GM21381 (cell line): ENCODE results near the gene BORCS8.
"Not testable (repeated sequence)": the region's sequence is repeated elsewhere in the genome, so short reads cannot be mapped to it uniquely, and the experiment has no call there.

Experiments
- ATAC-seq: cut with Tn5 transposase; IDR thresholded peaks from one replicate; pipeline ENCODE4 v1.9.1; 2021; ENCODE audit warnings: mild to moderate bottlenecking, moderate library complexity; ENCODE audit not compliant: unreplicated experiment

Gene BORCS8

DNA sequence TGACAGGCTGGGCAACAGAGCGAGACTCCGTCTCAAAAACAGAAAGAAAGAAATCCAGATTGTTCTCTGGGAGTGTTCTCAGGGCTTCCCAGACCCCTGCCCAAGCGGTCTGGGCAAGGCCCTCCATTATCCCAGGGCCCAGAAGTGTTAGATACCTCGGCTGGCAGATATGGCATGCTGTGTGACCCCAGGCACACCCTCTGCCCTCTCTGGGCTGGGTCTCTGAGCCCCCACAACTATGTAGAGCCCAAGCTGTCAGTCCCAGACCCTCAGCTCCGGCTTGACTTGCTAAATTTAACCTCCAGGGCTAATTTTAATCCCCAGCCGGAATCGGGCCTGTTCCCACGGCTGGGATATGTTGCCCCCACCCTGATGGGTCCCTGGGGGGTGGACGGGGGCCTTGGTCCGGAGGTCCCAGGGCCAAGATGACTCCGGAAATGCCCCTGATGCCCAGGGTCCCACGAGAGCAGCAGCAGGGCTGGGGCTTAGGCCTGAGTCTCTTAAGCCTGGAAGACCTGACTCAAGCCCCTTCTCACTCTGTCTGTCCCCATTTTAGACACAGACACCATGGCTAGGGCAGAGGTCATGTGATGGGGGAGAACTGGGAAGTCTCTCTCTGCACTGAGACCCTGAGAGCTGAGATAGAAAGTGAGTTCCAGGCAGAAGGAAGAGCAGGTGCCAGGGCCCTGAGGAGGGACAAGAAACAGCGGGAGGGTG, 39.1 kb downstream of the BORCS8 start:
- ATAC-seq = no peak

DNA sequence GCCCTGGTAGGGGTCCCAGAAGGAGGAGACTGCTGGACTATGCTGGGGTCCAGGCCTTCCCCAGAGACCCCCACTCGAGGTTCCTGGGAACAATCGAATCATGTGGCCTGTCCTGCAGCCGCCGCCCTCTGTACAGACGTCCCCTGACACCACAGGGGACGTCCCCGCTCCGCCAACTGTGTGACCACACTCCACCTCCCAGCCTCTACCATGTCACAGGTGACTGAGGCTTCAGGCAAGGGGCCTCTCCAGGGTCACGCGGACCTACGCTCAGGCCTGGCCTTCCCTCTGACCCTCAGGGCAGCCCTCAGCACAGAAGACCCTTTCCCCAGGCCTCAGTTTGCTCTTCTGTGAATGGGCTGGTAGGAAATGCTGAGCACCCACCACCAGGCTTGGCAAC, 40.5 kb downstream of the BORCS8 start:
- ATAC-seq = no peak

DNA sequence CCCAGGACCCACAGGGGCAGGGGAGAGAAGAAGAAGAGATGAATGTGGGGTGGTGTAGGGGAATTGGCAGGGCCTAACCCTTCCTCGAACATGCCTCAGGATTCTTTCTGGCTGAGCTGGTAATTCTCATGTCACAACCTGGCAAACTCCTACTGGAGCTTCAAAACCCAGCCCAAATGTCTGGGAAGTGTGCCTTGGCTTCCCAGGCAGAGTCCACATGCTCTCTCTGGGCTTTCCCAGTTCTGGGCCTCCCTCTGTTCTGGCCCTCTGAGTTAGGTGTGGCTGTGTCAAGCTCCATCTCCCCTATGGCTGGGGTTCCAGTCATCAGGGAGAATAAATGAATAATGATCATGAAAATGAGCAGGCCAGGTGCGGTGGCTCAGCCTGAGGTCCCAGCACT, 42.5 kb downstream of the BORCS8 start:
- no peak for ATAC-seq

DNA sequence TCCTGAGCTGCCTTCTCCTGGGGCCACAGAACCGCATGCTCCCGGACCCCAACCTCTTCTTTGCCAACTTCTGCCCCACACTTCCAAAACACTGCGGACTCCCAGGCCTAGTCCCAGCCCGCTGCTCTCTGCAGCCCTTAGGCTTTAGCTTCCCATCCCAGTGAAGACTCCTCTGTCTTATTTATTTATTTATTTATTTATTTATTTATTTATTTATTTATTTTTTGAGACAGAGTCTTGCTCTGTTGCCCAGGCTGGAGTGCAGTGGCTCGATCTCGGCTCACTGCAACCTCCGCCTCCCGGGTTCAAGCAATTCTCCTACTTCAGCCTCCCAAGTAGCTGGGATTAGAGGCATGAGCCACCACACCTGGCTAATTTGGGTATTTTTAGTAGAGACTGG, 43.4 kb downstream of the BORCS8 start:
- not testable (repeated sequence) for ATAC-seq

DNA sequence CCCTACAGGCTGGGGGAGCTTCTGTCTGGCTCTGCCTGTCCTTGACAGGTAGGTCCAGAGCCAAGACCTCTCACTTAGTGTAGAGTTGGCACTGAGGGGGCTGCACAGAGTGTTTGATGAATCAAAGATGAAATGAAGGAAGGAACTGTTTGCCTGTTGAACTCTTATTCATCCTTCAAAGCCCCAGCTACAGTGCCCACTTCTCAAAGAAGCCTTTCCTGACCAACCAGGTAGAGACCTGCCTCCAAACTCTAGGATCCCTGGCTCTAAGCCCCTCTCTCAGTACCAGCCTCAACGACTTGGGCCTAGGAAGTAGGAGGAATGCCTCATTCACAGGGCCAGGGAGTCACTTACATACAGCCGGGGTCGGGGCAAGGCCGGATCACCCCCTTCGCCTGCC, 44.6 kb downstream of the BORCS8 start:
- no peak for ATAC-seq

DNA sequence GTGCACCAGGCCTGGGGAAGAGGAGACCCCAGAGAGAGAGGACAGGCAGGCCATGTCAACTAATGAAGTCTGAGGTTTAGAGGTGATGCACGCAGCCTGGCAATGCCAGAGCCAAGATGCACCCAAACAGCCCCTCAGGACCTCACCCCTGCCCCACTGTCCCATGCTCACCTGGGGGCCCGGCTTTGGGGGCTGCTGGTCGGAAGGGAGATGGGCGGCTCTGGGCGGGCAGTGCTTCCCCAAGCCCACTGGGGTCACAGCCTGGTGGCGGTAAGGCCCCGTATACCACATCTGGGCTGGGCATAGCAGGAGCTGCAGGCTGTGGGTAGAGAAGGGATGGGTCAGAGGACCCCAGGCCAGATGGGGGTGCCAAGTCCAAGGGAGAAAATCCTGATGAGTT, 45.1 kb downstream of the BORCS8 start:
- no peak for ATAC-seq

DNA sequence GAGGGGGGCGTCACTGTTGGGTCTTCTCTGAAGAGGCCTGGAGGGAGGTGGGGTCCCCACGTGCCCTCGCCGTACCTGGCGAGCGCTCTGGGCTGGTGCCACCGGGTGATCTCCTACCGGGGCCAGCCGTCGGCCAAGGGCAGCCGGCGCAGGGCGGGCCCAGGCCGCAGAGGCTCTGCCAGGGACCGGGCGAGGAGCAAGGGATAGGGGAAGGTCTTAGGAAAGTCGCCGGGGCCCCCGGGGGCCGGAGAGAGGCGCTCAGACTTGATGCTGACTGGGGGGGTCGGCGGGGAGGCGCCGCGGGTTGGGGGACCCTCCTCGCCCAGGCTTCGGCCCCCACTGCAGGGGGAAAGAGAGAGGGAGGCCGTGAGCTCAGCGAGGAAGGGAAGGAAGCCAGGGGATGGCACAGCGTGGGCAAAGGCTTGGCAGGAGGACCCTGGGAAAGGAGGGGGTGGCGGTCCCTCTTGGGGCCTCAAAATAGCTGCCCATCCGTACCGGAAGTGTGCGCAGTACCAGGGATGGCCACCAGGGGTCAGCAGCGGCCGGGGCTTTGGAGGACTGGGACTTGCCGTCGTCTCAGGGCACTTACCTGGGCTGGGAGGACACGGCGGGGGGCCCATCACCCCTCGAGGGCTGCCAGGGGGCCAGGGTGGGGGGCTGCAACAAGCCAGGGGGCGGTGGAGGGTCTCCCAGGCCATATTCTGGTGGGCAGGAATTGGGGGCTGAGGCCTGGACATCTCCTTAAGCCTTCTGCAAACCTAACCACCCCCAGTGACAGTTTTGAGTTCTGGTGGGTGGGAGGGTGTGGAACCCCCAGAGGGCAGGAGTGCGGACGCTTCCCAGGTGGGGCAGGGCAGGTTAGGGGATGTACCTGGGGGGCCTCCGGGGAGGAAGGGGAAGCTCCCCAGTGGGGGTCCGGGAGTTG, 46.0 kb downstream of the BORCS8 start:
- no peak for ATAC-seq

DNA sequence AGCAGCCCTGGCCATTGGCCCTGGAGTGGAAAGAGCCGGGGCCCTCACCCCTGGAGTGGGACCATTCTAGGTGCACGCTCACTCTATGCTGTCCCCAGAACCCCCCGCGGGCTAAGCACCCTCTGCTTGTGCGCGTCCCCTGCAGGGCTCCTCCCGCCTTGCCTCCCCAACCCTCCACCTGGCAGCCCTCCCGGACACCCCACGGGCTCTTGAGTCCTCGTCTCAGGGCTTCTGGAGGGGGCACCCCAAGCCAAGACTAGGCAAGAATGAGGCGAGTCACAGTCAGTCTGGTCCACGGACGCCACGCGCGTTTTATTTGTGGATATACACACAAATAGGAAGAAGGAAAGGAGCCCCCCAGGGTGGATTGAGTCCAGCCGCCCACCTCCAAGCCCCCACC, 46.7 kb downstream of the BORCS8 start:
- no peak for ATAC-seq

DNA sequence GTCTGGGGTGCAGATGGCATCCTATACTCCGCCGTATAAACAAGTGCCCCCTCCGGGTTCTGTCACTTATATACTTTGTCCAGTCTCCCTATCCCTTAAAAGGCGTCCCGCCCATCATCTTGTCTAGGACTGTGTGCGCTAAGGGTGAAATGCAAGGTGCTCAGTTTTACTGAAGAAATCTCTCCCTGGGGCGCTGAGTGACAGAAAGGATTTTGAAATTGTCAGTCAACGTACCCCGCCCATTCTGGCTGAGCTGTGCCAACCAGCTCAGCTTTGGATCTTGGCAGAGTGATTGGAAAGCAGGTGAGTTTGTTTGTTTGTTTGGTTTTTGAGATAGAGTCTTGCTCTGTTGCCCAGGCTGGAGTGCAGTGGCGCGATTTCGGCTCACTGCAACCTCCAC, 49.6 kb downstream of the BORCS8 start:
- no peak for ATAC-seq

DNA sequence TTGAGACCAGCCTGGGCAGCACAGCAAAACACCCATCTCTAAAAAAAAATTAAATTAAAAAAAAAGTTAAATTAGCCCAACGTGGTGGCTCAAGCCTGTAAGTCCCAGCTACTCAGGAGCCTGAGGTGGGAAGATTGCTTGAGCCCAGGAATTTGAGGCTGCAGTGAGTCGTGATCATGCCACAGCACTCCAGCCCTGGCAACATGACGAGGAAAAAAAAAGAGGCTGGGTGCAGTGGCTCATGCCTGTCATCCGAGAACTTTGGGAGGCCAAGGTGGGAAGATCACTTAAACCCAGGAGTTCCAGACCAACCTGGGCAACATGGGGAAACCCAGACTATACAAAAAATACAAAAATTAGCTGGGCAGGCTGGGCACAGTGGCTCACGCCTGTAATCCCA, 51.5 kb downstream of the BORCS8 start:
- no peak for ATAC-seq

DNA sequence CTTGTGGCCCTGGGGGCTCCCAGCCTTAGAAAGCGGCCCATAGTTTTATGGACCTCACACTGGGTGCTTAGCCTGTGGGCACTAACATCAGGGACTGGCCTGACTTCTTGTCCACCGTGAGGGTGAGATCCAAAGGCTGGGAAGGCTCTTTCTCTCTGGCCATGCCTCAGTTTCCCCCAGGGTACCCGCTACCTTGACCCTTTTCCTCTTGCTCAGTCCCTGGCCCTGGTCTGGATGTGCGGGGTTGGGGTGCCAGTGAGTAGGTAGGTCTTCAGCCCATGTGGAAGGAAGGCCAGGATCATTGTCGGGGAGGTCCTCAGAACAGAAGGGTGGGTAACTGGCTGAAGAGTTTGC, 52.1 kb downstream of the BORCS8 start:
- ATAC-seq = no peak

DNA sequence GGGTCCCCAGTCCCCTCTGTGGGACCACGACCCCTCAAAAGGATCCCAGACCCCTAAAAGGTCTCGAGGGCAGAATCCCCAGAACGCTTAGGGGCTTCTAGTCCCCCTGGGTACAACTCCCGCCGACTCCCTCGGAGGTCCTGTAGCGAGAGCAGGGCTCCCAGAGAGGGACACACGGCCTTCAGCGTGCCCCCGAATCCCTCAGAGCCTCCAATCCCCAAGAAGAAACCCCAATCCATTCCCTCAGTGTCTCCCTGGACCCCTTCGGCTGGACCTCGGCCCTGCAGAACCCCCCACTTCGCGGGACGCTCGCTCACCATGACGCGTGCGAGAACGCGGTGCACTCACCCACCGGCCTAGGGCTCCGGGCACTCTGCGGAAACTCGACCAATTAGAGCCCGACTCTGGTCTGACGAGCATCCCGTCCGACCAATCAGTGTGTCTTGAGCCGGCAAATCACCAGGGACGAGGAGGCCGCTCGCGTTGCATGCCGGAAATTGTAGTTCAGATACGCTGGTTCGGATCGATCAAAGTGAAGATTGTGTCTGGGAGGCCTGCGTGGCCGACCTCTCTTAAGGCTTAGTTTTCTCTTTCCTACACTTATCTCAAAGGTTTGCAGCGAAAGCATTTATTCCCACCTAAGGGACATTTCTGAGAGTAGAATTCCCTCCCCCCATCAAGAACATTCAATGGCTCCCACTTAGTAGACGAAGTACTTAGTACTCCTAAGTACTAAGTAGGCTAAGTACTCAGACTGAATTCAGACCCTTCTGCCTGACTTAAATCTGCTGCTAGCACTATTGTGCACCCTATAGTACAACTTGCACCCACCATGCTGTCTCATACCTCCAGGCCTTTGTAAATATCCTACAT, 53.6 kb downstream of the BORCS8 start, which contains the start of gene TMEM161A:
TMEM161A (minus strand) TSS at position 370 of the 873 bp plus-strand sequence; CDS start at position 320, 50 bp downstream.
- ATAC-seq = peak; percentile 95

DNA sequence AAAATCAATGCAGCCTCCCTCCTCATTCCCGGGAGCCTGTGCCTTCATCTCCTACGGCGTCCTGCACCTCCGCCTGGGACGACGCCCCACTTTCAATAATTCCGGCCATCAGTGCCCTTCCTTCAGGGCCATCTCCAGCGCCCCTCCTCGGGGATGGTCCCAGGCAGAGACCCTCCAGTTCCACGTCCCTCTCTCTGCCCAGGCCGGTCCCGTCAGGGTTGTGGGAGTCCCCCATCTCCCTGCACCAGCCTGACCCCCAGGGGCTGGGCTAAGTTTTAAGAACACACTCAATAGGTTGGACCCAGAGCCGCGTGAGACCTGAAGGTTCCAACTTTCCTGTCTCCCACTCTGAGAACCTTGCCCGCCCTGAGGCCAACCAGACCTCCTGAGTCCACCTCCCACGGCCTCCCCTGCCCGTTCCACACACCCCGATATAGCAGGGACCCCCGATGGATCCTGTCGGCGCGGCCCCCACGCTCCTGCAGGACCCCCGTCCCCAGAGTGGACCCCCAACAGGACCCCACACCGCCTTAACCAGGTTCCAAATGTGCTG, 54.3 kb downstream of the BORCS8 start:
- ATAC-seq = peak; percentile 4

DNA sequence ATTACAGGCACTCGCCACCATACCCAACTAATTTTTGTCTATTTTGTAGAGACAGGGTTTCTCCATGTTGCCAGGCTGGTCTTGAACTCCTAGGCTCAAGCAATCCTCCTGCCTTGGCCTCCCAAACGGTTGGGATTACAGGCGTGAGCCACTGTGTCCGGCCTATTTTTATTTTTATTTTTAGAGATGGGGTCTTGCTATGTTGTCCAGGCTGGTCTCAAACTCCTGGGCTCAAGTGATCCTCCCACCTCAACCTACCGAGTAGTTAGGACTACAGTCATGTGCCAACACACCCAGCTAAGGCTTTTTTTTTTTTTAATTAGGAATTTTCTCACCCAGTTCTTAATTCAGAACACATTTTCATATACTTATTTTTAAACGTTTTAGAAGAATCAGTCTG, 56.2 kb downstream of the BORCS8 start:
- ATAC-seq = not testable (repeated sequence)

DNA sequence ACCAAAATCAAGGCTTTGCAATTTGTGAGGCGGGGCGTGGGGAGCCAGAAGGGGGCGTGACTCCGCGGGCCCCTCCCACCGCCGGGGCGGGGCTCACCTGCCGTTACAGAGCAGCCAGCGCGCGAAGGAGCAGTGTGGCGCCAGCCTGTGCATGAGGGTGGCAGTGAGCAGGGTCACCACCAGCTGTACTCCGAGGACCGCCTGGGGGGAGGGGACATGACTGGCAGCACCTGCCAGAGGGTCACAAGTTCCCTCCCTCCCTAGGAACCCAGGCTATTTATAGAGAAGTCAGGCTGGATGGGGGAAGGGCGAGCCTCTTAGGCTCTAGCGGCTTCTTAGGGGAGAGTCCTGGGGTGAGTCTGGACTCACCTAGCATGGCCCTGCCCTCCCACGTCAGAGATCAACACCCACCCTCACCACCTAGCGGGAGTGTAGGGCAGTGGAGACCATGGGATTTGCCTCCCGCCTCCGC, 57.2 kb downstream of the BORCS8 start:
- ATAC-seq = no peak

DNA sequence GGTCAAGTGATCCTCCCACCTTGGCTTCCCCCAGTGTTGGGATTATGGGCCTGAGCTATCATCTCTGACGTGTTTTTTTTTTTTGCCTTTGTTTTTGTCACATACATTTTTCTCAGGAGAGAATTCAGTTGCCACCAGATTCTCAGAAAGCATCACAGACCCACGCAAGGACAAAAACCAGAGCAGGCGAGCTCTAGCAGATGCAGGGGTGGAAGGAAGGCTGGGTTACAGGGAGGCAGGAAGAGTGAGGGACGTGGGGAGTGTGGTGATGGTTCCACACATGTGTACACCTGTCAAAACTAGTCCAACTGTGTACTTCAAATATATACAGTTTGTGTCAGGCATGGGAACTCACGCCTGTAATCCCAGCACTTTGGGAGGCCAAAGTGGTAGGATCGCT, 58.0 kb downstream of the BORCS8 start:
- no peak for ATAC-seq

DNA sequence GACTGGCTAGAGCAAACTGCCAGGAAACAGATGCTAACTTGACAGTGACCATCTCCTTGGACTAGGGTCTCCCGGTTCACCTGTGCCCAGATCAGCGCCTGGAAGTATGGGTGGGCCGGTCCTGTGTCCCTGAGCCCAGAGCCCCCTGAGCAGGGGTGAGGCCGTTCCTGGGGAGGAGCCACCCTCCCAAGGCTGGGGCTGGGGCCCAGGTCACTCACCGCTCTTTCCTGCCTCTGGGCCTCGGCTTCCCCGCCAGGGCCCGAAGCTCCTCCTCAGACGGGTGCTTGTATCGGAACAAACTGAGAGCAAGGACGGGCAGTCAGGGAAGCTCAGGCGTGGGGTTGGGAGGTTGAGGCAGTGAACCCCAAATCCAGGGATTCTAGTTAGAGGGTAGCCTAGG, 59.0 kb downstream of the BORCS8 start:
- no peak for ATAC-seq

DNA sequence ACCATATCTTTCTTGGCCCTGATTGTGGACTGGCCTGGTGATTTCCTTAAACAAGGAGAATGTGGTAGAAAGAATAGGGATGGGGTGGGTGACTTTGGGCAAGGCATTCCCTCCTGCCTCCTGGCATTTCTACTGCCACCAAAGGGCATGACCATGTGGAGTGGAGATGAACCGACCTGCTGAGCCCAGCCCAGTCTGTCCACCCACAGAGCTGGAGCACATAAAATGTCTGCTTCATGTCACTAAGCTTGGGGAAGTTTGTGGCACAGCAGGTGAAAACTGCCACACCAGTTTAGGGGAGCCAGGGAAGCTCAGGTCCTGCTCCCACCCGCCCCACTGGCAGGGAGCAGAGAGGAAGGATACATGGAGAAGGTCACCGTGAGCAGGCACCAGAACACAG, 60.0 kb downstream of the BORCS8 start:
- ATAC-seq = no peak
